AML-193 (cell line): Measurements from ENCODE around the gene LPIN3.
"Not testable (repeated sequence)": the region's sequence is repeated elsewhere in the genome, so short reads cannot be mapped to it uniquely, and the experiment has no call there.

Source experiments
- DNase-seq, 2 experiments: peaks; one replicate each; lab custom pipeline; 2025; lab: John Stamatoyannopoulos, UW

The LPIN3 gene

GRCh38 chr20:41340327-41341055 is at the start of gene LPIN3:
Gene LPIN3 (plus strand): TSS chr20:41340821. CDS start chr20:41345804, 4,983 bp downstream.
- no peak for DNase-seq

GRCh38 chr20:41293269-41294037 is 47.2 kb upstream of the LPIN3 start:
- no peak for DNase-seq

GRCh38 chr20:41299899-41300298 is 40.7 kb upstream of the LPIN3 start:
- no peak for DNase-seq

GRCh38 chr20:41300383-41300782 is 40.2 kb upstream of the LPIN3 start:
- DNase-seq: no peak

GRCh38 chr20:41300886-41301285 is 39.7 kb upstream of the LPIN3 start:
- DNase-seq: no peak

GRCh38 chr20:41304002-41304401 is 36.6 kb upstream of the LPIN3 start:
- DNase-seq: no peak

GRCh38 chr20:41304424-41305079 is 36.1 kb upstream of the LPIN3 start:
- no peak for DNase-seq

GRCh38 chr20:41306061-41306727 is 34.4 kb upstream of the LPIN3 start:
- DNase-seq: no peak

- no peak for DNase-seq
Observed at GRCh38 chr20:41307021-41307420, 33.6 kb upstream of the LPIN3 start.

- peak in 1 of 2 experiments; percentile 8 for DNase-seq
Observed at GRCh38 chr20:41308290-41308711, 32.3 kb upstream of the LPIN3 start.

GRCh38 chr20:41308726-41309413 is 31.8 kb upstream of the LPIN3 start:
- DNase-seq: peak; percentile 30 to 65

GRCh38 chr20:41309817-41310216 is 30.8 kb upstream of the LPIN3 start:
- no peak for DNase-seq

GRCh38 chr20:41312009-41312408 is 28.6 kb upstream of the LPIN3 start:
- not testable (repeated sequence) for DNase-seq

GRCh38 chr20:41314386-41314785 is 26.2 kb upstream of the LPIN3 start:
- no peak for DNase-seq

GRCh38 chr20:41316051-41316450 is 24.6 kb upstream of the LPIN3 start:
- DNase-seq: no peak

- peak; percentile 11 to 42 for DNase-seq
Observed at GRCh38 chr20:41316602-41317545, 23.7 kb upstream of the LPIN3 start.

GRCh38 chr20:41317546-41318270 is 22.9 kb upstream of the LPIN3 start, which contains the start of gene ZHX3:
Gene ZHX3 (minus strand): TSS chr20:41317731. CDS start chr20:41204916, 112,815 bp downstream.
- peak; percentile 89 to 93 for DNase-seq

GRCh38 chr20:41318271-41318649 is 22.4 kb upstream of the LPIN3 start:
- no peak for DNase-seq

- no peak for DNase-seq
Observed at GRCh38 chr20:41320441-41320840, 20.2 kb upstream of the LPIN3 start.

- DNase-seq: no peak
Observed at GRCh38 chr20:41320976-41321375, 19.6 kb upstream of the LPIN3 start.
